IPS-NIHi11 (cell line): ENCODE results near the gene GJC1.
"Not testable (repeated sequence)": the region's sequence is repeated elsewhere in the genome, so short reads cannot be mapped to it uniquely, and the experiment has no call there.

Experiments used
- DNase-seq: peaks from one replicate; pipeline ENCODE4 v3.0.0; 2012; ENCODE audit warnings: mixed read lengths, low spot score

The GJC1 gene

DNA sequence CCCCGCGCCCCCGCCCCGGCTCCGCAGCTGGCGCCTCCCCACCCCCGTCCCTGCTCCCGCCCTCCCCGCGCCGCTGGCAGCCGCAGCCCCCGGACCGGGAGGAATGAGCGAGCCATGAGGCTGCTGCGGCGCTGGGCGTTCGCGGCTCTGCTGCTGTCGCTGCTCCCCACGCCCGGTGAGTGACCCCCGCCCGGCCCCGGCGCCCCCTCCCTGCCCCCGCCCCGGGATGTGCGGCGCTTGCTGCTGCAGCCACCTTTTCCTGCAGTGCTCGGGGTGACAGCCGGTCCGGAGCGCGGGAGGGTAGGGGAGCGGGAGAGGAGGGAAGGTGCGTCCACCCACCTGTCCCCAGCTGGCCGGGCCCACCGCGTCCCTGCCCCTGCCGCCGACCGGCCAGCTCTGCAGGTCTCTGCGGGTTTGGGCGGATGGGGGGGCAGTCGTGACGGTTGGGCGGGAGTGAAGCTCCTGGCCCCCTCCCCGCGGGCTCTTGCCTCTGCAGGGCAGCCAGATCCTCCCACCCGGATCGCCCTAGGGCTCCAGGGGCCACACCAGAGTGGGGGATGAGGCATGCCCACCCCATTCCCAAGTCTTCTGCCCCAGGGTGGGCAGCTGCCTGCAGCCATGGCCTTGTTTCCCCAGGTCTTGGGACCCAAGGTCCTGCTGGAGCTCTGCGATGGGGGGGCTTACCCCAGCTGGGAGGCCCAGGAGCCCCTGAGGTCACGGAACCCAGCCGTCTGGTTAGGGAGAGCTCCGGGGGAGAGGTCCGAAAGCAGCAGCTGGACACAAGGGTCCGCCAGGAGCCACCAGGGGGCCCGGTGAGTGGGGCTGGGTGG is 70.8 kb downstream of the GJC1 start:
- DNase-seq = peak; percentile 77

DNA sequence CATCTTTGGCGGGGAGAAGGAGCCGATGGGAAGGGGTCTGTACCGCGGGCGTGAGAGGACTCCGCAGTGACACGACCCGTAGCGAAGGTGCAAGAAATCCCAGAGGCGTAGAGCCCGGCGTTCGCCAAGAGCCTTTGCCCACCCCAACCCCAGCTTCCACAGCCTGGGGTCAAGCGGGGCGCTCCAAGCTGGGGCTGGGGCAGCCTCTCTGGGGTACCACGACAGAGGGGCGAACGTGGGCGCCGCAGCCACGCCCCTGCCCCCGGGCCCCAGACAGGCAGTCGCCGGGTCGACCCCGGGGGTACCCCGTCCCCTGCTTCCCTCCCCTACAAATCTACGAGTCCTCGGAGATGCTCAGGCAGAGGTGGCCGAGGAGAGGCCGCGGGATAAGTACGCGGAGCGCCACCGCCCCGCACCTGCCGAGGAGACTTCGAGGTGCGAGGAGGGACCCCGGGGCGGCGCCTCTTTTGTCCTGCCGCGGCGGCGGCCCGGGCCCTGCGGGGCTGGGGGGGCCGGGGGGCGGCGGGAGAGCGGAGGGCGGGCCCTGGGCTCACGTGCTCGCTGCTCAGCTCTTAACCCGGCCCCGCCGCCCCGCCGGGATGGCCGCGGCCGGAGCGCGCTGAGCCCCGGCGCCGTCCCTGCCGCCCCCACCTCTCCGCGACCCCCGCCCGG is 71.5 kb downstream of the GJC1 start, which contains the start of gene ADAM11:
Gene ADAM11 (plus strand): TSS at position 575 of the 672 bp plus-strand sequence. CDS start 212 bp downstream, outside the sequence.
- DNase-seq = peak; percentile 85

GRCh38 chr17:44757918-44758413 is 72.1 kb downstream of the GJC1 start:
- DNase-seq = no peak

DNA sequence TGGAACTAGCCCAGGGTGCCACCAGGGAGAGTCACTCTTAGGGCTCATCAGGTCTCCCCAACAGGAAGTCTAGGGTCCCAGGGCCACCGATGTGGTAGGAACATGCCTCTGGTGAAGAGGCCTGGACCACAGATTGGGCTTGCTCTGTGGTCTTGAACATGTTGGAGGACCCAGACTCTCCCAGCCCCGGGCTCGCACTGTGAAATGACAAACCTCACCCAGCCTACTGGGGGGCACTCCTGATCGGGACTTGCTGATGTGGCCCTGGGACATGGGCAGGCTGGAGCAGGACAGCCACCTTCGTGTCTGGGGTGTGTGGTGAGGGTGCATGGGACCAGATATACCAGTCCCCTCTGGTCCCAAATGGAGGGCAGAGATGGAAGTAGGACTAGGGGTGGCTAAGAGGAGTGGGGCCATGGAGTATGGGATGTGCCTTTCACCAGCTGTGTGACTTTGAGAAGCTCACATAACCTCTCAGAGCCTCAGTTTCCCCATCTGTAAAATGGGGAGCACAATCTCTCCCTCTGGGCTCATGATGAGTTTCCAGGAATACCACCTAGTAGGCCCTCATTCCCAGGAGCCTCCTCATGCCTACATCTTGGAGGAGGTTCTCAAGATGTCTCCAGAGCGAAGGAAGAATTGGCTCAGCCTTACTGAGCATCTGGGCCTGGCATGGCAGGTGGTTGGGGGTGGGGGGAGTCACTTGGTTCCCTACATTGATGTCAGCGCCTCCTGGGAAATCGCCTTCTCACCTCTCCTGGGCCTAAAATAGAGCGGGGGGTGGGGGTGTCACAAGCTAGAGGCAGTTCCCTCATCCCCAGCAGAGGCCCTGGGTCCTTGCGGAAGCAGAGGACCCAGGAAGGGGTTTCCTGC is 72.8 kb downstream of the GJC1 start:
- DNase-seq = no peak

GRCh38 chr17:44755180-44755579 is 74.9 kb downstream of the GJC1 start:
- DNase-seq = not testable (repeated sequence)

- DNase-seq = no peak
Measured at GRCh38 chr17:44754276-44754675, 75.8 kb downstream of the GJC1 start.

DNA sequence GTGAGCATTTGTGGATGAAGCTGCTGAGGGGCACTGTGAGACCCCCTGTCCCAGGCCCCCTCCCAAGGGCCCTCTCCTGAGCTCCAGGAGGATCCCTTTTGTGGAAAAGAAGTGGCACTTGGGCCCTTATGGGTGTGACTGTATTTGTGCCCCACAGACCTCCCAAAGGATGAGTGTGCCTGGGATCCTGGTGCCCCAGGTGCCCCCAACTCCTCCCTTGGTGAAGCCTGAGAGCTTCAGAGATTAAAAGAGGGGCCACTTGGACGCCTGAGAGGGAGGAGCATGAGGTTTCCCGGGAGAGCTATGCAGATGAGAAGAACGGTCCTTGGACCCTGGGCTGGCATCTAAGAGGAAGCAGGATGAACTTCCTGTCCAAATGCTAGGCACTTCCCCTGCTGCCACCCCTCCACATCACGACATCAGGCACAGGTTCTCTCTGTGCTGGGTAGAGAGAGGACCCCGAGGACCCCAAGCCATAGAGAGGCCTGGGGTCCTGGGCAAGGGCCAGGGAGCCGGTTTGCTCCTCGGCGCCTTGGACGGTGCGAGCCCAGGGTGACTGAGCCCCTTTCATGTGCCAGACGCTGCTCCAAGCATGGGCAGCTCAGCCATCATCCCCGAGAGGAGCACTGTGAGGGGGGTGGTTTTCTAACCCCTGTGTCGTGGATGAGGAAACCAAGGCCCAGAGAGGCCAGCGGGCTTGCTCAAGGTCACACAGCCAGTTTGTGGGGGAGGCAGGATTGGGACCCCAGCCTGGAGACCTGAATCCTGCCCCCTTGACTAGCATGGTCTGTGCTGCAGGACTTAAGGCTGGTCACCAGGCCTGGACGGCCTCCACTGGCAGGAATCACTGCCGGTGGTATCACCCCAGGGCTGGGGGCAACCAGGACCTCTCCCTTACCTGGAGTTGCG is 76.9 kb downstream of the GJC1 start:
- DNase-seq = no peak

- DNase-seq = no peak
Measured at GRCh38 chr17:44751806-44752205, 78.3 kb downstream of the GJC1 start.

GRCh38 chr17:44751331-44751730 is 78.8 kb downstream of the GJC1 start:
- no peak for DNase-seq

GRCh38 chr17:44749980-44750318 is 80.1 kb downstream of the GJC1 start:
- DNase-seq = no peak

GRCh38 chr17:44749076-44749979 is 80.8 kb downstream of the GJC1 start:
- DNase-seq = peak; percentile 16
